Calu3 (cell line): ENCODE measurements around the gene SLC35G6. TPM values are rescaled to one million over a fixed set of nuclear protein-coding genes. Genes with fewer than 3 reads are reported as not detected.

Experiments
- BruUV-seq: library from RNA; stranded (reverse); fragments of 400-500 nt; replicated peaks from 2 replicates; lab custom pipeline; 2021; lab: Mats Ljungman, UMichigan
- CTCF ChIA-PET: fragments of 300-600 bp; sonication (Branson Sonifier 250); formaldehyde crosslinking; loops from one replicate; lab custom pipeline; 2022; ENCODE audit warnings: antibody characterized with exemption; lab: Charles Lee
- DNase-seq: peaks from one replicate; pipeline ENCODE4 v3.0.0; 2022
- H3K27ac Mint-ChIP-seq: one replicate; pipeline ENCODE4 v1.8.0; 2022; ENCODE audit warnings: mixed read lengths; ENCODE audit not compliant: unreplicated experiment
- H3K27me3 Mint-ChIP-seq: one replicate; pipeline ENCODE4 v1.8.0; 2022; ENCODE audit warnings: mixed read lengths; ENCODE audit not compliant: unreplicated experiment
- H3K36me3 Mint-ChIP-seq: one replicate; pipeline ENCODE4 v1.8.0; 2022; ENCODE audit warnings: mild to moderate bottlenecking, moderate library complexity, mixed read lengths; ENCODE audit not compliant: insufficient read depth, unreplicated experiment
- H3K4me1 Mint-ChIP-seq: one replicate; pipeline ENCODE4 v1.8.0; 2022; ENCODE audit warnings: mild to moderate bottlenecking, low read depth, mixed read lengths; ENCODE audit not compliant: unreplicated experiment
- H3K4me3 Mint-ChIP-seq: one replicate; pipeline ENCODE4 v1.8.0; 2022; ENCODE audit warnings: mild to moderate bottlenecking, low read depth, moderate library complexity, mixed read lengths; ENCODE audit not compliant: unreplicated experiment
- H3K9me3 Mint-ChIP-seq: one replicate; pipeline ENCODE4 v1.8.0; 2022; ENCODE audit warnings: low read depth, mixed read lengths; ENCODE audit not compliant: unreplicated experiment
- intact Hi-C: fragments of 100-400 bp; cut with micrococcal nuclease; formaldehyde crosslinking; loops from one replicate; pipeline ENCODE4 v1.10.0; 2022; ENCODE audit not compliant: unreplicated experiment
- total RNA-seq: library from RNA; stranded (reverse); gene quantifications from 2 replicates; pipeline ENCODE4 v1.2.3, GENCODE V29; 2022
- TF ChIP-seq, protein P1 (sequence below): fragments of 200-600 bp; IDR thresholded peaks from one replicate; pipeline ENCODE4 v1.8.0; 2022; ENCODE audit warnings: antibody characterized with exemption; ENCODE audit not compliant: unreplicated experiment

The SLC35G6 gene
- total RNA-seq, 1 experiment from 2014 or later = not detected

DNA sequence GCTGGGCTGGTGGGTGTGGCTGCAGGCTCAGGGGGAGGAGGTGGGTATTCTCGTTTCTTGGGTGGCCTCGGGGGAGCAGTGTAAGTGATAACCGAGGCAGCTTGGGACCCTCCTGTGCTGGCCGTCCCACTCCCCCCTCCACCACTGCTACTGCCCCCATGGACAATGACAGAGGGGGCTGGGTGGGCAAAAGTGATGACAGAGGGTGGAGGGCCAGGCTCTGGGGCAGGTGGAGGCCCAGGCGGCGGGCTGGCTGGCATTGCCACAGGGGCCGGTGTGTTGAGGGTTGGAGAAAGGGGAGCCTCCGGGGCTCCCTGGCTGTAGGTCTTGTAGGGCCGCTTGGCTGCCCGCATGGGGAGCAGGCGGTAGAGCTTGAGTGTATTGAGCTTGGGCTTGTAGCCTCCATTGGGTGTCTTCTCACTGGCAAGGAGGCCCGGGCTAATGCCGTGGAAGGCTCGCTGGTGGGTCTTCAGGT, 17.8 kb upstream of the SLC35G6 start:
- CTCF ChIA-PET = interaction anchor here (0.6 kb wide), 1 partner anchor 22 kb away, joined by 5 read pairs; no protein-coding TSS in a partner anchor

DNA sequence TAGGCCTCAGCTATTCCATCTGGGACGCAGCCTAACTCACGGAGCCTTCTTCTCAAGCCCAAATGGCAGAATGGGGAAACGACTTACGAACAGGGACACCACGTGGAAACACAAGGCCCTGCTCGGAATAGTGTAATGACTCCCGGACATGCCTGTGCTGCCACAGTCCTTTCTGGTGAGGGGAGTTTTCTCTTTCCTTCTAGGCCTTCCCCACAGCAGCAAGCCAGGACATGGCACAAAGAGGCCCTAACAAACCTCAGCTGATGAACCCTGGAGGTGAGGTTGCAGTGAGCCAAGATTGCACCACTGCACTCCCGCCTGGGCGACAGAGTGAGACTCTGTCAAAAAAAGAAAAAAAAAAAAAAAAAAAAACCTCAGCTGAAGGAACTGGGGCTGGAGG, 17.2 kb upstream of the SLC35G6 start:
- no TSS peak for BruUV-seq

More for the DNA sequence above, 17.8 kb upstream of the SLC35G6 start:
- Mint-ChIP-seq H3K27me3 (no peaks in the 10 kb centered on the region), H3K36me3 (peaks cover 22% of the 10 kb centered on the region), H3K9me3 (no peaks in the 10 kb centered on the region), H3K27ac (no peak overlapping the region), H3K4me1 (no peaks in the 10 kb centered on the region), H3K4me3 (no peak overlapping the region)
- DNase-seq = no peak
- TF ChIP-seq, protein P1, sequence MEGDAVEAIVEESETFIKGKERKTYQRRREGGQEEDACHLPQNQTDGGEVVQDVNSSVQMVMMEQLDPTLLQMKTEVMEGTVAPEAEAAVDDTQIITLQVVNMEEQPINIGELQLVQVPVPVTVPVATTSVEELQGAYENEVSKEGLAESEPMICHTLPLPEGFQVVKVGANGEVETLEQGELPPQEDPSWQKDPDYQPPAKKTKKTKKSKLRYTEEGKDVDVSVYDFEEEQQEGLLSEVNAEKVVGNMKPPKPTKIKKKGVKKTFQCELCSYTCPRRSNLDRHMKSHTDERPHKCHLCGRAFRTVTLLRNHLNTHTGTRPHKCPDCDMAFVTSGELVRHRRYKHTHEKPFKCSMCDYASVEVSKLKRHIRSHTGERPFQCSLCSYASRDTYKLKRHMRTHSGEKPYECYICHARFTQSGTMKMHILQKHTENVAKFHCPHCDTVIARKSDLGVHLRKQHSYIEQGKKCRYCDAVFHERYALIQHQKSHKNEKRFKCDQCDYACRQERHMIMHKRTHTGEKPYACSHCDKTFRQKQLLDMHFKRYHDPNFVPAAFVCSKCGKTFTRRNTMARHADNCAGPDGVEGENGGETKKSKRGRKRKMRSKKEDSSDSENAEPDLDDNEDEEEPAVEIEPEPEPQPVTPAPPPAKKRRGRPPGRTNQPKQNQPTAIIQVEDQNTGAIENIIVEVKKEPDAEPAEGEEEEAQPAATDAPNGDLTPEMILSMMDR = no peak
- intact Hi-C loops = no loop called here
- BruUV-seq = no TSS peak

DNA sequence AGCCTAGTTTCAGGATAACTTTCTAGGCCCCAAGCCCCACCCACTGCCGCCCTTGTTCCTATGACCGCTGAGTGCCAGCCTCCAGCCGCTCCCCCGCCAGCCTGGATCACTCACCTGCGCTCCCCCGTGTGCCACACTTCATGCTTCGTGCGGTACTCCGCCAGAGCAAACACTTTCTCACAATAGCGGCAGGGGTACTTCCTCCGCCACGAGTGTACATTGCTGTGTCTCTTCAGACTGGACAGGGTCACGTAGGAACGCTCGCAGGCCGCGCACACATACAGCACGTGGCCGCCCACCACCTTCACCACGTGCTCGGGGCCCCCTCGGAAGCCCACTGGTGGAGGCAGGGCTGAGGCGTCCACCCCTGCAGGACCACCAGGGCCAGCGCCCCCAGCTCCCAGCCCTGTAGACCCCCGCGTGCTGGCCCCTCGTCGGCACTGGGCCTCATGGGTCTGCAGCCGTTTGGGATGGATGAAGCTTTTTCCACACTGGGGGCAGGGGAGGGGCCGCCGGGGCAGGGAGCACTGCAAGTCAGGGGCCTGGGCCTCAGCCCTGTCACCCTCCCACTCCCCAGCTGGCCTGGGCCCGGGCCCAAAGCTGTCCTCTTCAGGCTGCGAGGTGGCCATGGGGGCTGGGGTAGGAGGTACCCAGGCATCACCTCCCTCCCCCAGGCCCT, 15.5 kb upstream of the SLC35G6 start:
- no TSS peak for BruUV-seq
- TF ChIP-seq, protein P1 = no peak
- CTCF ChIA-PET = interaction anchor here (0.7 kb wide), 1 partner anchor 167 kb away, joined by 3 read pairs; no protein-coding TSS in a partner anchor
- Mint-ChIP-seq H3K4me1 (no peaks in the 10 kb centered on the region), H3K4me3 (no peak overlapping the region), H3K36me3 (peaks cover 22% of the 10 kb centered on the region), H3K9me3 (no peaks in the 10 kb centered on the region), H3K27me3 (no peaks in the 10 kb centered on the region), H3K27ac (no peak overlapping the region)
- no peak for DNase-seq
- intact Hi-C loops = no loop called here

More for the DNA sequence above, 17.2 kb upstream of the SLC35G6 start:
- TF ChIP-seq, protein P1 = no peak
- Mint-ChIP-seq H3K36me3 (peaks cover 22% of the 10 kb centered on the region), H3K27ac (no peak overlapping the region), H3K4me3 (no peak overlapping the region), H3K4me1 (no peaks in the 10 kb centered on the region), H3K9me3 (no peaks in the 10 kb centered on the region), H3K27me3 (no peaks in the 10 kb centered on the region)
- CTCF ChIA-PET = interaction anchor here (0.6 kb wide), 1 partner anchor 919 kb away, joined by 6 read pairs; no protein-coding TSS in a partner anchor
- intact Hi-C loops = no loop called here
- no peak for DNase-seq

DNA sequence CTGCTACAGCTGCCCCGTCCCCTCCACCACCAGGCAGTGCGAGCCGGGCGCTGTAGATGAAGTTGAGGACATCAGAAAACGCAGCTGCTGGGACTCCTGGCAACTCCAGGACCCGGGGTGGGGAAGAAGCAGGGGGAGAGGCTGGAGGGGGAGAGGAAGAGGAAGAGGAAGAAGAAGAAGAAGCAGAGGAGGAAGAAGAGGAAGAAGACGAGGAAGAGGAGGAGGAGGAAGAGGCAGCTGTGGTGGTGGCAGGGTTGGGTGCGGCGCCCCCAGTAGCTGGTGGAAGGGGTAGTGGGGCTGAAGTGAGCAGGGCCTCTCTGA, 15.0 kb upstream of the SLC35G6 start:
- BruUV-seq = no TSS peak
- TF ChIP-seq, protein P1 = no peak
- Mint-ChIP-seq H3K4me1 (no peaks in the 10 kb centered on the region), H3K4me3 (no peak overlapping the region), H3K9me3 (no peaks in the 10 kb centered on the region), H3K36me3 (peaks cover 18% of the 10 kb centered on the region), H3K27me3 (no peaks in the 10 kb centered on the region), H3K27ac (no peak overlapping the region)
- CTCF ChIA-PET = no interaction called here
- no peak for DNase-seq
- intact Hi-C loops = no loop called here
